GM18951 (cell line): ENCODE results near the gene JUNB.

ENCODE experiments used
- POLR2A ChIP-seq: IDR thresholded peaks from 4 replicates; pipeline ENCODE4 v1.6.1; 2011; ENCODE audit warnings: mild to moderate bottlenecking; ENCODE audit not compliant: insufficient read length, insufficient read depth; ENCODE audit errors: extremely low read depth
- in situ Hi-C: fragments of 300-500 bp; cut with MboI; formaldehyde crosslinking; loops from one replicate; pipeline ENCODE4 v1.12.0; 2022; ENCODE audit warnings: low sequenced_read_pairs, mixed read lengths, inconsistent platforms; ENCODE audit not compliant: unreplicated experiment

JUNB gene

DNA sequence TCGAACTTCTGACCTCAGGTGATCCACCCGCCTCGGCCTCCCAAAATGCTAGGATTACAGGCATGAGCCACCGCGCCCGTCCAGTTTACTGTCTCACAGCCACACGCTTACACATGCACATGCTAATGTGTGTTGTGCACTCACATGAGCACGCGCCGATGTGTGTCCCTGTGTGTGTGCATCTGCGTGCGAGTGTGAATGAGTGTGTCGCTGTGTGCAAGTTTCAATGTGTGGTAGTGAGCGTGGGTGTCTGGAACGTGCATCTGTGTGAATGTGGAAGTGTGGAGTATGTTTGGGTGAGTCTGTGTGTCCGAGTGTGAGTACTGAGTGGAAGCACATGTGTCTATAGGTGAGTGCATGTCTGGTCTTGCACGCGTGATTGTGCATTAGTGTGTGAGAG lies 51.2 kb downstream of the JUNB start:
- no peak for TF ChIP-seq POLR2A
- in situ Hi-C loops = no loop called here
